GM10248 (cell line): ENCODE results near the gene CLNK.

Source experiments
- CTCF ChIA-PET: fragments of 300-600 bp; sonication (Branson Sonifier 250); formaldehyde crosslinking; extraction: SDS; loops from one replicate; lab custom pipeline; 2021; ENCODE audit warnings: antibody characterized with exemption; lab: Yijun Ruan, JAX
- POLR2A ChIA-PET: fragments of 350-650 bp; sonication (Branson Sonifier 250); formaldehyde crosslinking; extraction: SDS; loops from one replicate; lab custom pipeline; 2020; ENCODE audit warnings: antibody characterized with exemption; lab: Yijun Ruan, JAX
- DNase-seq: peaks from one replicate; pipeline ENCODE4 v3.0.0; 2012; ENCODE audit errors: extremely low spot score
- TF ChIP-seq, protein P1 (sequence below): IDR thresholded peaks from 2 replicates; pipeline ENCODE4 v1.5.1; 2012; ENCODE audit warnings: mild to moderate bottlenecking, low read depth; ENCODE audit errors: extremely low read depth, missing control alignments, control extremely low read depth

The CLNK gene

GRCh38 chr4:10504570-10505179, 179.9 kb downstream of the CLNK start:
- TF ChIP-seq, protein P1, sequence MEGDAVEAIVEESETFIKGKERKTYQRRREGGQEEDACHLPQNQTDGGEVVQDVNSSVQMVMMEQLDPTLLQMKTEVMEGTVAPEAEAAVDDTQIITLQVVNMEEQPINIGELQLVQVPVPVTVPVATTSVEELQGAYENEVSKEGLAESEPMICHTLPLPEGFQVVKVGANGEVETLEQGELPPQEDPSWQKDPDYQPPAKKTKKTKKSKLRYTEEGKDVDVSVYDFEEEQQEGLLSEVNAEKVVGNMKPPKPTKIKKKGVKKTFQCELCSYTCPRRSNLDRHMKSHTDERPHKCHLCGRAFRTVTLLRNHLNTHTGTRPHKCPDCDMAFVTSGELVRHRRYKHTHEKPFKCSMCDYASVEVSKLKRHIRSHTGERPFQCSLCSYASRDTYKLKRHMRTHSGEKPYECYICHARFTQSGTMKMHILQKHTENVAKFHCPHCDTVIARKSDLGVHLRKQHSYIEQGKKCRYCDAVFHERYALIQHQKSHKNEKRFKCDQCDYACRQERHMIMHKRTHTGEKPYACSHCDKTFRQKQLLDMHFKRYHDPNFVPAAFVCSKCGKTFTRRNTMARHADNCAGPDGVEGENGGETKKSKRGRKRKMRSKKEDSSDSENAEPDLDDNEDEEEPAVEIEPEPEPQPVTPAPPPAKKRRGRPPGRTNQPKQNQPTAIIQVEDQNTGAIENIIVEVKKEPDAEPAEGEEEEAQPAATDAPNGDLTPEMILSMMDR = no peak
- POLR2A ChIA-PET = no interaction called here
- no peak for DNase-seq
- CTCF ChIA-PET = no interaction called here

DNA sequence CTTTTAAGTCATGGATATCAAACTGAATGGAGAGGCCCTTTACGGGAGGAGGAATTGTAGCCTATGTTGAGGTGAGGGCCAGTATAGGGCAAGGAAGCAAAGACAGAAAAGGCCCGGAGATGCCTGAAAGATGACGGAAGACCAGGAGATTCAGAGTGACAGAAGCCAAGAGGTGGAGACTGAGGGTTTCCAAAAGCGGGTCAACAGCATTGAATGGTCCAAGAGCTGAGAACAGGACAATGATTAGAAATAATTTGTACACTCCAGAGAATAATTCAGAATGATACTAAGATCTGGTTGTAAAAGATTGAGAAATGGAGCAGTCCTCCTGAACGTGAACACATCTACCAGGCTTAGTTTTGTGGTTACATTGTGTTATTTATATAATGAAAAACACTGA, 181.9 kb downstream of the CLNK start:
- POLR2A ChIA-PET = no interaction called here
- CTCF ChIA-PET = interaction anchor here (1.4 to 1.7 kb wide), 2 partner anchors 14 to 20 kb away, joined by 3 to 4 read pairs; no protein-coding TSS in a partner anchor
- TF ChIP-seq, protein P1 = no peak
- no peak for DNase-seq

GRCh38 chr4:10500776-10501175, 183.8 kb downstream of the CLNK start:
- ChIA-PET CTCF (no interaction called here), POLR2A (no interaction called here)
- DNase-seq = no peak
- TF ChIP-seq, protein P1 = no peak

- DNase-seq = no peak
- POLR2A ChIA-PET = no interaction called here
- CTCF ChIA-PET = interaction anchor here (0.8 kb wide), 1 partner anchor 42 kb away, joined by 3 read pairs; no protein-coding TSS in a partner anchor
Observed at GRCh38 chr4:10496200-10496599, 188.4 kb downstream of the CLNK start.

GRCh38 chr4:10495651-10496050, 188.9 kb downstream of the CLNK start:
- no peak for DNase-seq
- TF ChIP-seq, protein P1 = no peak
- POLR2A ChIA-PET = no interaction called here
- CTCF ChIA-PET = interaction anchor here (0.8 kb wide), 1 partner anchor 42 kb away, joined by 3 read pairs; no protein-coding TSS in a partner anchor

More at GRCh38 chr4:10496200-10496599, 188.4 kb downstream of the CLNK start:
- TF ChIP-seq, protein P1 = no peak

DNA sequence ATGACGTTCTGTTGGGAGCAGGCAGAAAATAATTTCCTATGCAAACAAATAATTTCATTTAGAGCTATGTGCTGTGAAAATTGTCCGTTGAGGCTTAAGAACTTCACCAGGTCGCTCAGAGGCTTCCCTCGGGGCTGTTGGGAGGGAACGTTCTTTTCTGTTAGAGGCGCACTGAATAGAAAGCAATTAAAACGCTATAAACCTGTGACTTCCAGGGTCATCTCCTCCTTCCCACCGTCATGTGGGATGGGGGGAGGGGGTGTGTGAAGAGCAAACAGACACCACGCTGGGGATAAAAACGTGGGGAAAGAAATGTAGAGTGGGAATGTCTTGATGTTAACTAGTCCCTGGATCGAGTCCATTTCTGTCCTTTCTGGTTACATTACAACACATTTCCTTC, 192.1 kb downstream of the CLNK start:
- ChIA-PET POLR2A (no interaction called here), CTCF (interaction anchor here (1.0 to 2.6 kb wide), 3 partner anchors 16 to 61 kb away, joined by 3 to 11 read pairs (median 3); no protein-coding TSS in a partner anchor)
- DNase-seq = no peak
- TF ChIP-seq, protein P1 = no peak
